ENCODE measurements around the gene CCDC69. TPM values are rescaled to one million over a fixed set of nuclear protein-coding genes. Genes with fewer than 3 reads are reported as not detected.

Gene CCDC69
- total and polyA plus RNA-seq, 2 of the 8 experiments (the other 6 are each of a cell fraction or from before 2014, with no cell fraction given), result 8.4 to 10.8 TPM

GRCh38 chr5:151249281-151249680, 25.4 kb upstream of the CCDC69 start:
- Histone ChIP-seq H3K27ac (ENCODE audit: low read depth, low read length) (no peak overlapping the region), H3K4me2 (ENCODE audit: insufficient read depth in 1 of 2, low read depth in 2 of 2, low read length in 2 of 2) (no peak overlapping the region), H3K27me3 (replicated peaks in 1 of 4; ENCODE audit: control insufficient read depth in 3 of 4, extremely low read depth in 1 of 4, insufficient read depth in 3 of 4, low read length in 3 of 4) (no peaks in the 10 kb centered on the region), H3K18ac (ENCODE audit: extremely low read depth, low read length) (no peak overlapping the region), H4K91ac (replicated peaks; ENCODE audit: insufficient read length, low read length) (no peak overlapping the region), H3K23me2 (ENCODE audit: low read depth, low read length) (peaks cover 6% of the 10 kb centered on the region; the same call in 1 of the 2 replicates), H3K56ac (replicated peaks; ENCODE audit: insufficient read length, low read depth, low read length) (no peak overlapping the region), H3K79me2 (ENCODE audit: control insufficient read depth in 1 of 2, insufficient read depth in 2 of 2, low read length in 2 of 2) (peaks cover 0 to 5% of the 10 kb centered on the region in 2 experiments; a peak in 1 of 4 replicates), H3K4me3 (ENCODE audit: extremely low read depth in 1 of 4, insufficient read depth in 2 of 4, low read depth in 3 of 4, low read length in 4 of 4) (no peak overlapping the region), H2BK5ac (ENCODE audit: low read depth, low read length) (no peak overlapping the region), H2BK12ac (ENCODE audit: low read depth, low read length) (no peak overlapping the region), H3K9ac (replicated peaks in 1 of 4; ENCODE audit: extremely low read depth in 1 of 4, low read depth in 3 of 4, low read length in 3 of 4) (no peak overlapping the region), H2BK120ac (replicated peaks; ENCODE audit: low read depth, low read length) (no peak overlapping the region), H4K8ac (ENCODE audit: extremely low read depth, insufficient read depth, low read length) (no peak overlapping the region), H4K20me1 (replicated peaks in 1 of 2; ENCODE audit: control insufficient read depth in 1 of 2, insufficient read depth in 2 of 2, low read length in 2 of 2) (no peaks in the 10 kb centered on the region), H3K14ac (ENCODE audit: insufficient read length) (no peak overlapping the region), H3K23ac (ENCODE audit: insufficient read length) (no peak overlapping the region), H2AK5ac (ENCODE audit: low read depth, low read length) (no peak overlapping the region), H2BK15ac (ENCODE audit: low read length) (no peak overlapping the region), H3K9me3 (ENCODE audit: insufficient read depth in 2 of 2, low read depth in 1 of 2, low read length in 1 of 2) (no peaks in the 10 kb centered on the region), H2AFZ (ENCODE audit: low read length) (no peak overlapping the region), H3K36me3 (ENCODE audit: control insufficient read depth in 2 of 4, insufficient read depth in 4 of 4, low read length in 3 of 4) (no peaks in the 10 kb centered on the region; a peak in 1 of 8 replicates), H4K5ac (ENCODE audit: insufficient read length, low read depth, low read length) (no peak overlapping the region), H2BK20ac (ENCODE audit: low read length) (no peak overlapping the region), H3K4ac (replicated peaks; ENCODE audit: insufficient read length, low read depth, low read length) (no peak overlapping the region), H3K79me1 (ENCODE audit: low read depth, low read length) (no peaks in the 10 kb centered on the region), H3K4me1 (replicated peaks in 1 of 4; ENCODE audit: control insufficient read depth in 3 of 4, insufficient read depth in 4 of 4, low read length in 3 of 4) (peaks cover 0 to 5% (median 3%) of the 10 kb centered on the region in 4 experiments; a peak in 6 of 7 replicates)
- no peak for DNase-seq (ENCODE audit: low read depth in 1 of 2, low spot score in 2 of 2)
- CTCF ChIA-PET (ENCODE audit: partially characterized antibody), result interaction anchor here (1.2 to 5.1 kb wide), 3 partner anchors 11 to 134 kb away, joined by 3 to 36 read pairs (median 4); no protein-coding TSS in a partner anchor
- WGBS, 2 experiments (ENCODE audit: extremely low coverage in 1 of 2, insufficient coverage in 1 of 2, insufficient read length in 1 of 2, insufficient replicate concordance in 2 of 2, low coverage in 1 of 2, low lambda C conversion rate in 2 of 2, missing lambda C conversion rate in 1 of 2), result 93% methylated on average over 5 of the region's 5 CpGs; no CpG with 5 or more reads in 1 of the 2 experiments
- no peak for FAIRE-seq
- POLR2A ChIA-PET (ENCODE audit: partially characterized antibody), result no interaction called here
